Measurements from ENCODE around the gene MYO1E.

MYO1E gene

GRCh38 chr15:59258317-59258716, 114.4 kb downstream of the MYO1E start:
- DNase-seq, result no peak

- no peak for DNase-seq
These were observed 115.5 kb downstream of the MYO1E start for GRCh38 chr15:59257140-59257539.

- no peak for DNase-seq
These were observed 116.2 kb downstream of the MYO1E start for GRCh38 chr15:59256482-59256881.

GRCh38 chr15:59255680-59256336, 116.9 kb downstream of the MYO1E start:
- DNase-seq, result peak in 1 of 2 donors; percentile 39

- no peak for DNase-seq
These were observed 120.5 kb downstream of the MYO1E start for GRCh38 chr15:59252137-59252536.

GRCh38 chr15:59251001-59251845, 121.4 kb downstream of the MYO1E start:
- no peak for DNase-seq

GRCh38 chr15:59250249-59250648, 122.4 kb downstream of the MYO1E start:
- DNase-seq, result no peak

- DNase-seq, result no peak
These were observed 122.9 kb downstream of the MYO1E start for GRCh38 chr15:59249816-59250215.

GRCh38 chr15:59247364-59247763, 125.3 kb downstream of the MYO1E start:
- DNase-seq, result peak; percentile 56 to 58

GRCh38 chr15:59245559-59245958, 127.1 kb downstream of the MYO1E start:
- no peak for DNase-seq

GRCh38 chr15:59244337-59244736, 128.3 kb downstream of the MYO1E start:
- no peak for DNase-seq

- DNase-seq, result no peak
These were observed 129.0 kb downstream of the MYO1E start for GRCh38 chr15:59243622-59244021.

- DNase-seq, result no peak
These were observed 130.0 kb downstream of the MYO1E start for GRCh38 chr15:59242649-59243048.

GRCh38 chr15:59240036-59240435, 132.6 kb downstream of the MYO1E start:
- DNase-seq, result no peak

GRCh38 chr15:59237924-59238331, 134.7 kb downstream of the MYO1E start:
- no peak for DNase-seq

GRCh38 chr15:59237119-59237855, 135.4 kb downstream of the MYO1E start:
- no peak for DNase-seq

GRCh38 chr15:59236394-59236793, 136.3 kb downstream of the MYO1E start:
- DNase-seq, result no peak

- no peak for DNase-seq
These were observed 140.2 kb downstream of the MYO1E start for GRCh38 chr15:59232476-59232875.

GRCh38 chr15:59230531-59231055, 142.1 kb downstream of the MYO1E start:
- DNase-seq, result no peak

- no peak for DNase-seq
These were observed 143.2 kb downstream of the MYO1E start for GRCh38 chr15:59229453-59229852.

GRCh38 chr15:59229015-59229414, 143.7 kb downstream of the MYO1E start:
- DNase-seq, result no peak

GRCh38 chr15:59227021-59227420, 145.7 kb downstream of the MYO1E start:
- no peak for DNase-seq

- DNase-seq, result no peak
These were observed 148.2 kb downstream of the MYO1E start for GRCh38 chr15:59224474-59224873.

Measured in CD4-positive, alpha-beta T cell treated with Interferon alpha-2 for 1 hour (primary cell).